GM23248 (cell line): ENCODE results near the gene GDF11. TPM values are rescaled to one million over a fixed set of nuclear protein-coding genes. Genes with fewer than 3 reads are reported as not detected.

Experiments
- DNase-seq: peaks from one replicate; pipeline ENCODE4 v3.0.0-alpha.2; 2015
- H2AFZ ChIP-seq: fragments of 200-600 bp; sonication (generic); 2 replicates; pipeline ENCODE4 v1.6.1; 2016; ENCODE audit warnings: antibody characterized with exemption
- H3F3A ChIP-seq: fragments of 200-600 bp; sonication (generic); 2 replicates; pipeline ENCODE4 v1.6.1; 2016; ENCODE audit warnings: mild to moderate bottlenecking, antibody characterized with exemption, mixed run types; ENCODE audit not compliant: insufficient read depth
- H3K27ac ChIP-seq: fragments of 200-600 bp; sonication (generic); 2 replicates; pipeline ENCODE4 v1.5.1; 2016; ENCODE audit warnings: mild to moderate bottlenecking
- H3K27me3 ChIP-seq: fragments of 200-600 bp; sonication (generic); replicated peaks from 2 replicates; pipeline ENCODE4 v1.6.1; 2016; ENCODE audit warnings: mild to moderate bottlenecking; ENCODE audit not compliant: insufficient read depth
- H3K36me3 ChIP-seq: fragments of 200-600 bp; sonication (generic); 2 replicates; pipeline ENCODE4 v1.6.1; 2016; ENCODE audit warnings: low read depth, mild to moderate bottlenecking
- H3K4me1 ChIP-seq: fragments of 200-600 bp; sonication (generic); 2 replicates; pipeline ENCODE4 v1.6.1; 2016; ENCODE audit warnings: mild to moderate bottlenecking; ENCODE audit not compliant: insufficient read depth
- H3K4me2 ChIP-seq: fragments of 200-600 bp; sonication (generic); one replicate; pipeline ENCODE4 v1.6.1; 2016; ENCODE audit warnings: mild to moderate bottlenecking; ENCODE audit not compliant: unreplicated experiment
- H3K4me3 ChIP-seq: fragments of 200-600 bp; sonication (generic); 2 replicates; pipeline ENCODE4 v1.5.1; 2016; ENCODE audit warnings: mild to moderate bottlenecking
- H3K79me2 ChIP-seq: fragments of 200-600 bp; sonication (generic); 2 replicates; pipeline ENCODE4 v1.6.1; 2016; ENCODE audit warnings: mild to moderate bottlenecking; ENCODE audit not compliant: insufficient read depth
- H3K9ac ChIP-seq: fragments of 200-600 bp; sonication (generic); 2 replicates; pipeline ENCODE4 v1.6.1; 2016; ENCODE audit warnings: mild to moderate bottlenecking
- H3K9me2 ChIP-seq: fragments of 200-600 bp; sonication (generic); 2 replicates; pipeline ENCODE4 v1.6.1; 2016; ENCODE audit warnings: mixed run types, mild to moderate bottlenecking, moderate library complexity; ENCODE audit not compliant: insufficient read depth
- H3K9me3 ChIP-seq: fragments of 200-600 bp; sonication (generic); one replicate; pipeline ENCODE4 v1.6.1; 2017; ENCODE audit warnings: low read depth
- H4K20me1 ChIP-seq: fragments of 200-600 bp; sonication (generic); 2 replicates; pipeline ENCODE4 v1.6.0; 2016; ENCODE audit not compliant: insufficient read depth
- EZH2 ChIP-seq: fragments of 200-600 bp; sonication (generic); IDR thresholded peaks from 2 replicates; pipeline ENCODE4 v1.6.1; 2018; ENCODE audit warnings: antibody characterized with exemption, mild to moderate bottlenecking; ENCODE audit not compliant: insufficient read depth, poor library complexity, severe bottlenecking
- EZH2phosphoT487 ChIP-seq: fragments of 200-600 bp; sonication (generic); IDR thresholded peaks from 2 replicates; pipeline ENCODE4 v1.6.1; 2018; ENCODE audit warnings: antibody characterized with exemption, moderate library complexity, mild to moderate bottlenecking, low read depth; ENCODE audit not compliant: insufficient read depth
- WGBS, 2 experiments: methylation state at CpG; one replicate each; pipeline ENCODE4 v1.1.6; 2015 to 2017; ENCODE audit warnings: low lambda C conversion rate in 2 of 2, low coverage in 1 of 2; ENCODE audit errors: missing lambda C conversion rate in 2 of 2; 5-methylcytosine and 5-hydroxymethylcytosine counted together
- in situ Hi-C: fragments of 300-500 bp; cut with MboI; formaldehyde crosslinking; loops from 2 replicates; pipeline ENCODE4 v1.15.0; 2020
- polyA plus RNA-seq: library from polyadenylated mRNA; unstranded; fragments of >200 nt; fragmentation: Nextera tagmentation; extraction: Ambion mirVana; gene quantifications from 2 replicates; pipeline ENCODE4 v1.2.1, GENCODE V29; 2016
- total RNA-seq: library from RNA; depleted of rRNA; stranded (reverse); fragments of >200 nt; shearing (Covaris generic); gene quantifications from 2 replicates; pipeline ENCODE4 v1.2.3, GENCODE V29; 2014

GDF11 gene
- total and polyA plus RNA-seq, 2 experiments from 2014 or later, result 0.56 to 2.1 TPM

DNA sequence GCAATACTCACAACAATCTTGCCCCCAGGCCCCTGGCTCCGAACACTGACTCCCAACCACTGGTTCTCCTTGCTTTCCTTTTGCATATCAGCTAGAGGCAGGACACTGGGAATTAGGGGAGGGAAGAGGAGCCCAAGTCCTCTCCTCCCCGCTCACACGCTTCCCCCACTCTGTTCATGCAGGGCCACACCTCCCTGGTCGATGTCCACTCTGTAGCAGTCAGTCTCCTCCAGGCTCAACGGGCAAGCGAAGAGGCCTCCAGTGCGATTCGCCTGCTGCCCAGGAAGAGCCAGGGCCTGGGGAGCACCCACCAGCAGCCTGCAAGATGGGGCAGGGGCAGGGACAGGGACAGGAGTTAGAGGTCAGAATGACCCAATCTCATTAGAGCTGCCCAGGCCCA is 40.1 kb upstream of the GDF11 start:
- H3K9ac ChIP-seq, result no peak overlapping the region
- no peaks in the 10 kb centered on the region for H3F3A ChIP-seq
- WGBS, 2 experiments, result 81 to 83% methylated on average over 8 of the region's 8 CpGs
- no peak overlapping the region for H2AFZ ChIP-seq
- no peak overlapping the region for H3K4me2 ChIP-seq
- H3K4me3 ChIP-seq, result no peak overlapping the region
- no peak overlapping the region for H3K27ac ChIP-seq
- no peaks in the 10 kb centered on the region for H3K27me3 ChIP-seq
- in situ Hi-C loops, result no loop called here
- no peaks in the 10 kb centered on the region for H3K9me2 ChIP-seq
- TF ChIP-seq EZH2phosphoT487, result no peak
- no peak for TF ChIP-seq EZH2
- DNase-seq, result no peak
- 0 out of 2 replicates have a peak, but pooled peaks cover 7% of the 10 kb centered on the region for H3K4me1 ChIP-seq
- no peaks in the 10 kb centered on the region for H3K79me2 ChIP-seq
- H4K20me1 ChIP-seq, result no peaks in the 10 kb centered on the region
- no peaks in the 10 kb centered on the region for H3K9me3 ChIP-seq
- H3K36me3 ChIP-seq, result no peaks in the 10 kb centered on the region

- Histone ChIP-seq H3K79me2 (no peaks in the 10 kb centered on the region), H3K9ac (no peak overlapping the region), H3K27ac (no peak overlapping the region), H4K20me1 (no peaks in the 10 kb centered on the region), H3K36me3 (no peaks in the 10 kb centered on the region), H3K4me3 (no peak overlapping the region), H3K4me2 (no peak overlapping the region), H3K27me3 (no peaks in the 10 kb centered on the region), H3K9me2 (no peaks in the 10 kb centered on the region), H3F3A (no peaks in the 10 kb centered on the region), H3K9me3 (no peaks in the 10 kb centered on the region), H3K4me1 (0 out of 2 replicates have a peak, but pooled peaks cover 7% of the 10 kb centered on the region), H2AFZ (no peak overlapping the region)
- 75 to 82% methylated on average over 2 of the region's 2 CpGs for WGBS, 2 experiments
- no peak for DNase-seq
- in situ Hi-C loops, result no loop called here
- TF ChIP-seq EZH2, result no peak
- no peak for TF ChIP-seq EZH2phosphoT487
Observed at GRCh38 chr12:55703288-55703687, 39.6 kb upstream of the GDF11 start.

- Histone ChIP-seq H3K9me2 (no peaks in the 10 kb centered on the region), H3K4me1 (0 out of 2 replicates have a peak, but pooled peaks cover 10% of the 10 kb centered on the region), H3K36me3 (no peaks in the 10 kb centered on the region), H3K27ac (no peak overlapping the region), H3K4me3 (no peak overlapping the region), H4K20me1 (no peaks in the 10 kb centered on the region), H3K27me3 (no peaks in the 10 kb centered on the region), H2AFZ (no peak overlapping the region), H3K79me2 (no peaks in the 10 kb centered on the region), H3K9me3 (no peaks in the 10 kb centered on the region), H3K9ac (no peak overlapping the region), H3F3A (no peaks in the 10 kb centered on the region), H3K4me2 (no peak overlapping the region)
- 68 to 81% methylated on average over 6 of the region's 6 CpGs for WGBS, 2 experiments
- TF ChIP-seq EZH2, result no peak
- no peak for TF ChIP-seq EZH2phosphoT487
- no peak for DNase-seq
- in situ Hi-C loops, result no loop called here
Observed at GRCh38 chr12:55703901-55704761, 38.8 kb upstream of the GDF11 start.

DNA sequence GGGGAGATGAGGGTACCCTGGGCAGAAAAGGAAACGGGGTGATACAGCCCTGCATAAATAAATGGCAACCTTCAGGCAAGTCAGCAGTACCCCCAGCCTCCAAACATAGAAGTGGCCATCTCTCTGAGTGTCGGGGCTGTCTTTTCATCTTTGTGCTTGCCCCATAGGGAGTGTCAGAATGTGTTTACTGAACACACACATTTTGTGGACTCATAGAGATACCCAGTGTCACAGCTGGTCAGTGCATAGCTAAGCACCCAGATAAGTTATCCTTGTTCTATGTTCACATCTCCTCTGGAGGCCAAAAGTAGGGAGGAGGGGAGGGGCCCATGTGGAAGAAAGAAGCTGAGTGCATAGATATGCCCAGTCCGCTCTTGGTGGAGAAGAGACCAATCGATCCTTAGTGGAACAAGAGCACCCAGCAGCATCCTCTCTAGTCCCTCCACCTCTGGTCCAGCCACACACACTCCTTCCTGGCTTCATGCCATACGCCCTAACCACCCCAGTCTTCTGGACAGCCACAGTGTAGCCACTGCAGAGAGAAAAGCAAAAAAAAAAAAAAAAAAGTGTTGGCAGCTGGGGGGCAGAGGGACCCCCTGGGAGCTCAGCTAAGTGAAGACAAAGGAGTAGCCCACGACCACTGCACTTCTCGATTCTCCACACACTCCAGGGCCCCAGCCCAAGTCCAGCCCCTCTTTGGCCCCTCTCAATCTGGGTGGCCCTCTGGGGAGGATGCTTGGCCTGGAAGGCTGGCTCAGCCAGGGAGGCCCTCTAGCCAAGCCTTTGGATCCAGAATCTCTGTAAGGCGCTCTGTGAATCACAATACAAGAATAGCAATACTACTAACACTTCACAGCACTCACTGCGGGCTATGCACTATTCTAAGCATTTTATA is 37.9 kb upstream of the GDF11 start:
- H3K9me3 ChIP-seq, result no peaks in the 10 kb centered on the region
- WGBS, 2 experiments, result 80 to 90% methylated on average over 9 of the region's 9 CpGs
- no peaks in the 10 kb centered on the region for H3K36me3 ChIP-seq
- H2AFZ ChIP-seq, result no peak overlapping the region
- H4K20me1 ChIP-seq, result no peaks in the 10 kb centered on the region
- no peak overlapping the region for H3K4me2 ChIP-seq
- in situ Hi-C loops, result no loop called here
- no peaks in the 10 kb centered on the region for H3F3A ChIP-seq
- no peak for DNase-seq
- no peak overlapping the region for H3K27ac ChIP-seq
- H3K4me3 ChIP-seq, result no peak overlapping the region
- H3K9ac ChIP-seq, result no peak overlapping the region
- no peaks in the 10 kb centered on the region for H3K27me3 ChIP-seq
- TF ChIP-seq EZH2, result no peak
- no peak for TF ChIP-seq EZH2phosphoT487
- H3K9me2 ChIP-seq, result no peaks in the 10 kb centered on the region
- no peaks in the 10 kb centered on the region for H3K79me2 ChIP-seq
- 0 out of 2 replicates have a peak, but pooled peaks cover 10% of the 10 kb centered on the region for H3K4me1 ChIP-seq
